GM06990 (cell line): ENCODE measurements around the gene VCAN.

Experiments used
- DNase-seq: peaks from one replicate; pipeline ENCODE4 v3.0.0-alpha.2; 2011; ENCODE audit not compliant: insufficient read length; ENCODE audit errors: extremely low read depth
- H3K27me3 ChIP-seq: replicated peaks from 2 replicates; pipeline ENCODE4 v1.6.0; 2011; ENCODE audit warnings: low read length; ENCODE audit not compliant: control insufficient read depth, insufficient read depth
- H3K36me3 ChIP-seq: 2 replicates; pipeline ENCODE4 v1.5.1; 2011; ENCODE audit warnings: low read length; ENCODE audit not compliant: control insufficient read depth, insufficient read depth
- H3K4me3 ChIP-seq: replicated peaks from 2 replicates; pipeline ENCODE4 v1.5.1; 2011; ENCODE audit warnings: low read depth, mild to moderate bottlenecking, control low read depth, low read length
- CTCF ChIP-seq: IDR thresholded peaks from 2 replicates; pipeline ENCODE4 v1.5.1; 2011; ENCODE audit warnings: low read length, control low read depth, mild to moderate bottlenecking, inconsistent platforms; ENCODE audit not compliant: insufficient read depth, poor library complexity, severe bottlenecking

VCAN gene

GRCh38 chr5:83547889-83548288 lies 76.3 kb downstream of the VCAN start:
- Histone ChIP-seq H3K27me3 (no peaks in the 10 kb centered on the region), H3K36me3 (no peaks in the 10 kb centered on the region), H3K4me3 (no peak overlapping the region)
- no peak for TF ChIP-seq CTCF
- DNase-seq: no peak

DNA sequence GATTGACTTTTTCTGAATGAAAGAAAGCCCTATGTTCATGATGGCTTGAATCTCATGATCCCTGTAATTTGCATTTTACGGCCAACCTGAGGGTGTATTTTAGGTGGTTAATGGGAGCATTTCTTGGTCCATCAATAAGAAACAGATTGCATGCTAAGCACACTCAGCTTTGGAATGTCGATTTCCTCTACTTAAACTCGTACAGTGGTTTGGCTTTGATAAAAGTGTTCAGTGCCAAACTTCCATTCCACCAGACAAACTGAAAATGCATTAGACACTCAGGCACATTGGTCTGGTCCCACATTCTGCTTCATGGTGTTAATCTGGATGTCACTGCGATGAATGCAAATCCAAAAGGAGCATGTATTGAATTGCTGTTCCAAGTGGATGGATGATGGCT lies 77.0 kb downstream of the VCAN start:
- no peak for DNase-seq
- no peak overlapping the region for H3K4me3 ChIP-seq
- no peaks in the 10 kb centered on the region for H3K27me3 ChIP-seq
- TF ChIP-seq CTCF: no peak
- no peaks in the 10 kb centered on the region for H3K36me3 ChIP-seq

DNA sequence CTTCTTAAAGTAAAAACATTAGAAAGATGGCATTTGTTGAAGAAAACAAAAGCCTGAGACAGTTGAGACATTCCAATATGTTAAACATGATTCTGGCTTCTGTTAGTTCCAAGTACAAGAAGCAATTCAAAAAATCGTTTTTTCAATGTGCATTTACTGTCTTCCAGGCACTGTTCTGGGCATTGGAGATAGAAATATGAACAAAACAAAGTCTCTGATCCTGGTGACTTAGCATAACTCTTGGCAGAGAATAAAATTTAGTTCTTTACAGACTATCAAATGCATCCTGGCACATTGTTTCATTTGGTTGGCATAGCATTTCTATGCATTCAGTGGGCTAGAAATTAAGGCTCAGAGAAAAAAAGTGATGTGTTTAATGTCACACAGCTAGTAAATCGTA lies 77.5 kb downstream of the VCAN start:
- H3K27me3 ChIP-seq: no peaks in the 10 kb centered on the region
- no peaks in the 10 kb centered on the region for H3K36me3 ChIP-seq
- DNase-seq: no peak
- H3K4me3 ChIP-seq: no peak overlapping the region
- TF ChIP-seq CTCF: no peak

DNA sequence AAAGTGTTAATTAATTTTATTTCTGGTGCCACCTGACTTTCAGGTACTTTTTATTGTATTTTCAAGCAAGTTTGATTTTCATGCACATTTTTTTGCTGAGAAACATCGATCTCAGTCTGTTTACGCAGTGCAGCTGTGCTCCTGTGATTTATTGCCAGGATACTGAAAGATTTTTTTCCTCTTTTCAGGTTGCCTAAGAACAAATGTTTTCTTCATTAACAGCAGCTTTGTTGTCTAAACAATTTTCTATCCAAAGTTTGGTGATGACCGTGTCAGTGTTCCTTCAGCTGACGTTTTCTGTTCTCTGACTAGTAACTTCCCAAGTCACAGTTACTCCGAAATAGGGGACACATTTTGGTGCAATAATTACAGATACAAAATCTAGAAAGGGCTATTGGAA lies 78.1 kb downstream of the VCAN start:
- DNase-seq: no peak
- Histone ChIP-seq H3K4me3 (no peak overlapping the region), H3K36me3 (no peaks in the 10 kb centered on the region), H3K27me3 (no peaks in the 10 kb centered on the region)
- TF ChIP-seq CTCF: no peak

DNA sequence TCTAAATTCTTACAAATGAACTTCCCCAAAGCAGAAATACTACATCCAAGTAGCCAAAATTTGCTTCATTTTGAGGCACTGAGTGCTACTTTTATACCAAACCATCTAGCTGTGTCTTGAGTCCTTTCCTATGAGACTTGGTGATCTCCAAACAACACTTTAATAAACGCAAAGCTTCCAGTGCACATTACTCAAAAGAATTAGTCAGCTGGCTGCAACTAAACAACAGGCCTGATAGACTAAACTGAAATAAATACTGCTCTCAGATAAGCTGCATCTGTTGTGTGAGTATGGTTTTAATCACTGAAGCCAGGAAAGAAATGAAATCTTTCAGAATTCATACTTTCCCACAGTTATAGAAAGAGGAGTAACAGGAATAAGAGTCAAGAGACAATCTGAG lies 80.3 kb downstream of the VCAN start:
- no peaks in the 10 kb centered on the region for H3K36me3 ChIP-seq
- DNase-seq: no peak
- TF ChIP-seq CTCF: no peak
- no peak overlapping the region for H3K4me3 ChIP-seq
- H3K27me3 ChIP-seq: no peaks in the 10 kb centered on the region

GRCh38 chr5:83552275-83552674 lies 80.7 kb downstream of the VCAN start:
- Histone ChIP-seq H3K36me3 (no peaks in the 10 kb centered on the region), H3K4me3 (no peak overlapping the region), H3K27me3 (no peaks in the 10 kb centered on the region)
- DNase-seq: no peak
- no peak for TF ChIP-seq CTCF
